Dedifferentiated amniotic fluid mesenchymal stem cell (primary cell): ENCODE results near the gene GAREM2.
A peak's percentile ranks its signal among the peaks of the same experiment; 100 is the strongest.
"Not testable (repeated sequence)": the region's sequence is repeated elsewhere in the genome, so short reads cannot be mapped to it uniquely, and the experiment has no call there.

Experiments used
- DNase-seq: peaks from one replicate; pipeline ENCODE4 v3.0.0-alpha.2; 2016; ENCODE audit errors: extremely low spot score

Gene GAREM2

GRCh38 chr2:26172871-26173775 is at the start of gene GAREM2:
Gene GAREM2, plus strand, starts transcription at chr2:26173088. Its CDS starts 133 bp downstream, at chr2:26173221.
- no peak for DNase-seq

DNA sequence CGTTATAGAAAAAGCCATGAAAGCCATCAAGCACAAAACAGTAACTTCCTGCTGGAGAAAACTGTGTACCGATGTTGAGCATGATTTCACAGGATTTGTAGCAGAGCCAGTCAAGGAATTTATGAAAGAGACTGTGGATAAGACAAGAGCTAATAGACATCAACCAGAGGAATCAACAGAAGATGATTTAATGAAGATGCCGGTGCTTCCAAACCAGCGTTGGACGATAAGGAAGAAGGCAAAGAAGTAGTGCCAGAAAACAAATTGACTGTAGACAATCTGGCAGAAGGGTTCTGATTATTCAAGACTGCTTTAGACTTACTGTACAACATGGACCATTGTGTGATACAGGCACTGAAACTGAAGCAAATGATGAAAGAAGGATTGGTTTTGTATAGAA is 49.5 kb upstream of the GAREM2 start:
- DNase-seq, result no peak

DNA sequence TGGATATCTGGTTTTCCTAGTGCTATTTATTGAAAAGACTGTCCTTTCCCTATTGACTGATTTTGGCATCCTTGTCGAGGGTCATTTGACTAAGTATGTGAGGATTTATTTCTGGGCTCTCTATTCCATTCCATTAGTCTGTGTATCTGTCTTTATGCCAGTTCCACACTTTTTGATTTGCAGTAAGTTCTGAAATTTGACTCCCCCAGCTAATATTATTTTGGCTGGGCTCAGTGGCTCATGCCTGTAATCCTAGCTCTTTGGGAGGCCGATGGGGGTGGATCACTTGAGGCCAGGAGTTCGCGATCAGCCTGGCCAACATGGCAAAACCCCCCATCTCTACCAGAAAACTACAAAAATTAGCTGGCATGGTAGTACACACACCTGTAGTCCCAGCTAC is 46.8 kb upstream of the GAREM2 start:
- DNase-seq, result no peak

GRCh38 chr2:26128176-26128575 is 44.7 kb upstream of the GAREM2 start:
- DNase-seq, result no peak

GRCh38 chr2:26130763-26131162 is 42.1 kb upstream of the GAREM2 start:
- DNase-seq, result no peak

DNA sequence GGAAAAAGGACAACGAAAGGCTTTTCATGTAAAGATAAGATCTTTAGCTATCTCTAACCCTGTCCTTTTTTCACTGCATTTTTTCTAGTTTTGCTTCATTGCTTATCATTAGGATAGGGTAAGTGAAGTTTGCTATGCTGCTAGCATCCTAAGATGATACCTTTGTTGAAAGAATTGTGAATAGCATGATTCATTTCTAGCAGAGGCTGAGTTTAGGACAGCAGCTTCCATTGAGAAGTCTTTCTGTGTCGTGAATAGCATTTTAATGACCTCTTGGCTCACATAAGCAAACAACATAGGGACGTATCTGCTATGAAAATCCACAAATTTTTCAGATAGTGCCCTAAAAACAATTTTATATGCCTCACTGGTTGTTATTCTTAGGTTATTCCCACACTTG is 36.4 kb upstream of the GAREM2 start:
- DNase-seq, result no peak

DNA sequence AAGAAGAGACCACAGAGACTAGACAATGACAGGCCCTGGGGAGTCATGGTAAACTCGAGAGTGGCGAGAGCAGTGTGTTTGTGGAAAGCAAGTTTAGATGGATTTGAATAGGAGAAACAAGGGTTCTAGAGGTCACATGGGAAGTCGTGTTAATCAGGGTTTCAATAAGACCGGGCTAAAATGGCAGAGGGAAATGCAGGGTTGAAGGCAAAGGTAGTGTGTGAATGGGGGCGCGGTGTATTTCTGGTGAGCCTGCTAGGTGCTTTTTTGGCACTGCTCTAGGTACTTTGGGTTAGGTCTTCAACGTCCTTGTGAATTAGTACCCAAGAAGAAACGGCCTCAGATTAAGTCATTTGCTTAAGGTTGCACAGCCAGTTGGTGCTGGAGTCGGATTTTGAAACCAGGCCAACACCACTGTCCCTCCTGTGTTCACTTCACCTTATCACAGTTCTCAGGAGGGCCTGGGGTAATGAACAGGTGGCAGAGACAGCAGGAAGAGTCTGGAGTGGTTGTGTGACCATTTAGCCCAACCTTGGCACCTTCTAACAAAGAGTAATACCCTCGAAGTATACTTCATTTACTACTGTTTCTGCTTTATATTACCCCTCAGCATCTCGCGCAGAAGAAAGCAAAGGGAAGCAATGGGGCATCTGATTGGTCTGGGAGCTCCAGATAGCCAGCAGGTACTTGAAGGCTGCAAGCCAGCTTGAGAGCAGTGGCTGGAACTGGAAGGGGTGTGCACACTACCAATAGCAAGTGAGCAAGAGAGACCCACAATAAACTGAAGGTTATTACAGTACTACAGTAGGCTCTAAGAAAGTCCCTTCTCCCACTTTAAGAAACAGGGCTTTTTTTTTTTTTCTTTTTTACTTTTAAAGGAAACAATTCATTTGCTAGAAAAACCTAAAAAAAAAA is 33.4 kb upstream of the GAREM2 start:
- no peak for DNase-seq

GRCh38 chr2:26141145-26141769 is 31.6 kb upstream of the GAREM2 start:
- DNase-seq, result no peak

GRCh38 chr2:26144031-26144430 is 28.9 kb upstream of the GAREM2 start:
- no peak for DNase-seq

GRCh38 chr2:26144953-26145680 is 27.8 kb upstream of the GAREM2 start:
- DNase-seq, result peak; percentile 52

DNA sequence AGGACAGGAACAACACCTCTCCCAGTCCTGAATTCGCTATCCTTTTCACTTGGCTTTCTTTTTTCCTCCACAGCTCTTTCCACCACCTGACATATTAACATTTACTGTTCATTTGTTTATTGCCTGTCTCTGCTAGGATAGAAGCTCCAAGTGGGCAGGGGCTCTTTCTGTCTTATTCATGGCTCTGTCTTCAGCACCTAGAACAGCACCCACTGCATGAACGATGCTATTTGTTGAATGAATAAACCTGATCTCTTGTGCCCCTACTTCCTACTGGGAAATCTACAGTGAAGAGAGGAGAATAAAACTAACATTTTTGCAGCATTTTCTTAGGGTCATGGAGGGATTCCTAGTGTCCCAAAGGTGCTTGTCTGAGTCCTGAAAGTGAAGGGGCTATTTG is 24.4 kb upstream of the GAREM2 start:
- no peak for DNase-seq

GRCh38 chr2:26150243-26150642 is 22.6 kb upstream of the GAREM2 start:
- DNase-seq, result no peak

DNA sequence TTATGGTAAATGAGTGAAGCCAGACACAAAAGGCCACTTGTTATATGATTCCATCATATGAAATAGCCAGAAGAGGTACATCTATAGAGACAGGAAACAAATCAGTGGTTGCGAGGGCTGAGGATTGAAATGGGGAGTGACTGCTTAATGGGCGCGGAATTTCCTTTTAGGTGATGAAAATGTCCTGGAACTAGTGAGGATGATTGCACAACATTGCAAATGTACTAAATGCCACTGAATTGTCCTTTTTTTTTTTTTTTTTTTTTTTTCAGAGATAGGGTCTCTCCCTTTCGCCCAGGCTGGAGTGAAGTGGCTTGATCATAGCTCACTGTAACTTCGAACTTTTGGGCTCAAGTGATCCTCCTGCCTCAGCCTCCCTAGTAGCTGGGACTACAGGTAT is 15.3 kb upstream of the GAREM2 start:
- DNase-seq, result no peak

DNA sequence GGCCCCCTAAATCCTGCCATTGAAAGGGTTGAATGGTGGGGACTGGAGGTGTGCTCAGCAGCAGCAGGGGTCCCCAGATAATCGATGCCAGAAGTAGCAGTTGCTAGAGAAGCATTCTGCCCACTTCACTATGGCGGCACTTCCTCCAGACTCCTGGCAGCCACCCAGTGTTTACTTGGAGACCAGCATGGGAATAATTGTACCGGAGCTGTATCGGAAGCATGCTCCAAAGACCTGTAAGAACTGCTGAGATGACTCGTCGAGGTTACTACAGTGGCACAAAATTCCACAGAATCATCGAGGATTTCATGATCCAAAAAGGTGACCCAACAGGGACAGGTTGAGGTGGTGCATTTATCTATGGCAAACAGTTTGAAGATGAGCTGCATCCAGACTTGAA is 11.0 kb upstream of the GAREM2 start:
- DNase-seq, result no peak

DNA sequence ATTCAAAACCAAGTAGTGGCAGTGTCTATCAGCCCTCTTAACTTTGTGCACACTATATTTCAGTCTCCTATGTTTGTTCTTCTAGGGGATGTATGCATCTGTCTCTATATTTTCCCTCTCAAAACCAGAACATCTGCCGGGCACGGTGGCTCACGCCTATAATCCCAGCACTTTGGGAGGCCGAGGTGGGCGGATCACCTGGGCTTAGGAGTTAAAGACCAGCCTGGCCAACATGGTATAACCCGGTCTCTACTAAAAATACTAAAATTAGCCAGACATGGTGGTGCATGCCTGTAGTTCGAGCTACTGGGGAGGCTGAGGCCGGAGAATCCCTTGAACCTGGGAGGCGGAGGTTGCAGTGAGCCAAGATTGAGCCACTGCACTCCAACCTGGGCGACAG is 9.9 kb upstream of the GAREM2 start:
- no peak for DNase-seq

DNA sequence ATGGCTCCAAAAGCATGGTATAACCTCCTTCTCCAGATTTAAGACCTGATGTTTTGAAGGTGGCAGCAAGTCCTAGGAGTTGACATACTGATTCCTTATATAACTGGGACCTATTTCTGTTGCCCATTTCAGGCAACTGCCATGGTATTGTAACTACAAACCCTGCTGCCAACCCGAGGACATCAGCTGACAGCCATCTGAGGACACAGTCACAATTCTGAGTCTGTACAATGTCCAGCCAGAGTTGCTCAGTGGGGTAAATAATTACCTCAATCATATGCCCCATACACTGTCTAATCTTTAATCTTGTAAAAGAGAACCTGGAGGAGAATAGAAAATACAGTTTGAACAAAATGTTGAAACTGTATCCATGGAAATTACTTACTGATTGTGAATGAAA is 8.7 kb upstream of the GAREM2 start:
- no peak for DNase-seq

GRCh38 chr2:26164641-26165211 is 8.2 kb upstream of the GAREM2 start:
- DNase-seq, result no peak

DNA sequence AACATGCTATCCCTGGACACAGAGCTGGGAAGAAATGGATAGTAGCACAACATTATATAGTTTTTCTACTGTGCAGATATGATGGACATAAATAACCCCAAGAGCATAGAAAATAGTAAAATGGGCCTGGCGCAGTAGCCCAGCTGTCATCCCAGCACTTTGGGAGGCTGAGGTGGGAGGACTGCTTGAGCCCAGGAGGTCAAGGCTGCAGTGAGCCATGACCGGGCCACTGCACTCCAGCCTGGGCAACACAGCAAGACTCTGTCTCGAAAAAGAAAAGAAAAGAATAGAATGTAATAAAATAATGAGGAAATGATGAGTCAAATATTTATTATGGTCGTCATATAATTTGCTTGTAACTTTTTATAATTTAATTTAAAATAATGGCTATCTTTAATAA is 7.5 kb upstream of the GAREM2 start:
- DNase-seq, result no peak

DNA sequence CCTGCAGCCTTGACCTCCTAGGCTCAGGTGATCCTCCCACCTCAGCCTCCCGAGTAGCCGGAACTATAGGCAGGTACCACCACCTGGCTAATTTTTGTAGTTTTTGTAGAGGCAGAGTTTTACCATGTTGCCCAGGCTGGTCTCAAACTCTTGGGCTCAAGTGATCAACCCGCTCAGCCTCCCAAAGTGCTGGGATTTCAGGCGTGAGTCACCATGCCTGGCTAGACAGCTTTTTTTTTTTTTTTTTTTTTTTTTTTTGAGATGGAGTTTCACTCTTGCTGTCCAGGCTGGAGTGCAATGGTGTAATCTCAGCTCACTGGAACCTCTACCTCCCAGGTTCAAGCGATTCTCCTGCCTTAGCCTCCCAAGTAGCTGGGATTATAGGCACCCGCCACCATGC is 6.3 kb upstream of the GAREM2 start:
- not testable (repeated sequence) for DNase-seq

- DNase-seq, result no peak
These were observed 4.1 kb upstream of the GAREM2 start for GRCh38 chr2:26168785-26169184.

GRCh38 chr2:26169226-26169625 is 3.7 kb upstream of the GAREM2 start:
- no peak for DNase-seq
